GM13976 (cell line): ENCODE data around the gene DNAJC16.

ENCODE experiments used
- DNase-seq: peaks from one replicate; pipeline ENCODE4 v3.0.0; 2012; ENCODE audit warnings: low spot score
- in situ Hi-C: fragments of 300-500 bp; cut with MboI; formaldehyde crosslinking; loops from one replicate; pipeline ENCODE4 v1.12.0; 2022; ENCODE audit warnings: low sequenced_read_pairs, mixed read lengths, inconsistent platforms; ENCODE audit not compliant: unreplicated experiment
- TF ChIP-seq, protein P1 (sequence below): IDR thresholded peaks from 2 replicates; pipeline ENCODE4 v1.5.1; 2012; ENCODE audit warnings: borderline replicate concordance, mild to moderate bottlenecking; ENCODE audit not compliant: insufficient read depth; ENCODE audit errors: extremely low read depth, missing control alignments, control extremely low read depth

Gene DNAJC16

DNA sequence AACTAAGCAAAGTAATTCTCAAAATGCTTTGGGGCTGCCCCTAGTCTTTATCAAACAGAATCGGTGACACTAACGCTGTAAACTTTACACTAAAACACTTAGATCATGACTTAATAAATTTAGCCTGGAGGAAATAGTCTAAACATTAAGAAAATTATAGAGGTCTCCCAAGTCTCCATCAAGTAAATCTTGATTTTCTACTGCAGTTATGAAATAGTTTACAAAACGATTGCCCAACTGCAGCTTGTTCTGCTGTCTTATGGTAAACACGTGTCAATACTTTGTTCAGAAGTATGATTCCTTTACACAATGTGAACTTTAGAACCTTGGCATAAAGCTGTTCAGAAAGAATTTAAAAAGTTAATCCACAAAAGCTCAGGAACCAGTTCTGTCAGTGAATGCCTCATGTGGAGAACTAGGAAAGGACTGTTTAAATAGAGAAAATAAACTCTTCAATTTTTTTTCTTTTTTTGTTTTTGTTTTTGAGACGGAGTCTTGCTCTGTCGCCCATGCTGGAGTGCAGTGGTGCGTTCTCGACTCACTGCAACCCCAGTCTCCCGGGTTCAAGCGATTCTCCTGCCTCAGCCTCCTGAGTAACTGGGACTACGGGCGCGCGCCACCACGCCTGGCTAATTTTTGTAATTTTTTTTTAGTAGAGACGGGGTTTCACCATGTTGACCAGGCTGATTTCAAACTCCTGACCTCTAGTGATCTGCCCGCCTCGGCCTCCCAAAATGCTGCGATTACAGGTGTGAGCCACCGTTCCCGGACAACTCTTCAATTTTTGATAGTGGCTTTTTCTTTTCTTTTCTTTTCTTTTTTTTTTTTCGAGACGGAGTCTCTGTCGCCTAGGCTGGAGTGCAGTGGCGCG is 92.2 kb downstream of the DNAJC16 start:
- TF ChIP-seq, protein P1, sequence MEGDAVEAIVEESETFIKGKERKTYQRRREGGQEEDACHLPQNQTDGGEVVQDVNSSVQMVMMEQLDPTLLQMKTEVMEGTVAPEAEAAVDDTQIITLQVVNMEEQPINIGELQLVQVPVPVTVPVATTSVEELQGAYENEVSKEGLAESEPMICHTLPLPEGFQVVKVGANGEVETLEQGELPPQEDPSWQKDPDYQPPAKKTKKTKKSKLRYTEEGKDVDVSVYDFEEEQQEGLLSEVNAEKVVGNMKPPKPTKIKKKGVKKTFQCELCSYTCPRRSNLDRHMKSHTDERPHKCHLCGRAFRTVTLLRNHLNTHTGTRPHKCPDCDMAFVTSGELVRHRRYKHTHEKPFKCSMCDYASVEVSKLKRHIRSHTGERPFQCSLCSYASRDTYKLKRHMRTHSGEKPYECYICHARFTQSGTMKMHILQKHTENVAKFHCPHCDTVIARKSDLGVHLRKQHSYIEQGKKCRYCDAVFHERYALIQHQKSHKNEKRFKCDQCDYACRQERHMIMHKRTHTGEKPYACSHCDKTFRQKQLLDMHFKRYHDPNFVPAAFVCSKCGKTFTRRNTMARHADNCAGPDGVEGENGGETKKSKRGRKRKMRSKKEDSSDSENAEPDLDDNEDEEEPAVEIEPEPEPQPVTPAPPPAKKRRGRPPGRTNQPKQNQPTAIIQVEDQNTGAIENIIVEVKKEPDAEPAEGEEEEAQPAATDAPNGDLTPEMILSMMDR: no peak
- in situ Hi-C loops: no loop called here
- peak; percentile 33 for DNase-seq

DNA sequence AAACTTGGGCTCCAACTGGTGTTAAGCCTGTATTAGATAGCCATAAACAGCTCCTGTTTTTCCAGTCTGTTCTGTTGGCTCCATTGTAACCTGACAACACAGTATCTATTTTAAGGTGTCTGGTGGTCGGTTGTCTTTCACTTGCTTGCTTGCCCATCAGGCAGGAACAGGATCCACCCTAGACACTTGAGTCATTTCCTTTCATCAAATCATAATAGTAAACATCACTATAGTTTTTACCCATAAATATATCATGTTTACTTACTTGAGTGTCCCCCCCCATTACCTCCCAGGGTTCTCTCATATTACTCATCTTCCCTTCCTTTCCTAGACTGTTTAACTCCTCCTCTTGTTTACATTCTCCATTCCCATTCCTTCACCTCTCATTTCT is 93.5 kb downstream of the DNAJC16 start:
- in situ Hi-C loops: no loop called here
- no peak for DNase-seq
- TF ChIP-seq, protein P1: no peak

DNA sequence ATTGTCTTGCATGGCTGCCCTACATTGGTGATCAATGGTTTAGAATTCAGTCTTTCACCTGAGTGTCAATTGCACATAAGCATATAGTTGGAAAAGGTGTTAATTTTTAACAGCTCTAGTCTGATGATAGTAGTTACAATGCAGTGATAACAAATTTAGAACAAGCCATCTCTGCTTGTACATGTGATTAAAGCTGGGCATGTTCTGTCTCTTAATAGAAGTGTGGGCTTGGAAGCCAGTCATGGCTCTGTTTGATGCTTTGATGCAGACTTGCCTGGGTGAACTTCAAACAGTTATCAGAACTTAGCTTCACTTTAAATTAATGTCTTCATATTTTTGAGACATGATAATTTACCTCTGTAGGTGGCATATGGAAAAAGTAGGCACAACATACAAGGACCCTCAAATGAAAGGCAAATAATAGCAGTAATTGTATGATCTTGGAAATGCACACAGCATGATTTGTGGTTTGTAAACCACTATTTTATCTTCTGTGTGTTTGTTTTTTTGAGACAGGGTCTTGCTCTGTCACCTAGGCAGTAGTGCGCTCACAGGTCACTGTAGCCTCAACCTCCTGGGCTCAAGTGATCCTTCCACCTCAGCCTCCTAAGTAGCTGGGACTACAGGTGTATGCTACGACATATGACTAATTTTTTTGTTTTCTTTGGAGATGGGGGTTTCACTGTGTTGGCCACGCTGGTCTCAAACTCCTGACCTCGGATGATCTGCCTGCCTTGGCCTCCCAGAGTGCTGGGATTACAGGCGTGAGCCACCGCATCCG is 94.4 kb downstream of the DNAJC16 start:
- in situ Hi-C loops: no loop called here
- TF ChIP-seq, protein P1: no peak
- DNase-seq: no peak

DNA sequence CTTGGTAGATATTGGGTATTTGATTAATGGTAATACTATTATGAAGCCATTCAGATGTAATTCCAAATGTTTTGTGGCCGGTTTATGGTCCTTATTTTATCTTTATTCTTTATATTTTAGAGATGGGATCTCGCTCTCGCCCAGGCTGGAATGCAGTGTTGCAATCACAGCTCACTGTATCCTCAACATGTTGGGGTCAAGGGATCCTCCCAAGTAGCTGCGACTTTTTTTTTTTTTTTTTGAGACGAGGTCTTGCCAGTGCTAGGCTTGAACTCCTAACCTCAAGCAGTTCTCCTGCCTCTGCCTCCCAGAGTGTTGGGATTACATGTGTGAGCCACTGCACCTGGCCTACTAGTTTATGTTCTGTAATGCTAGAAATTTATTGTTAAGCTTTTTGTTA is 95.3 kb downstream of the DNAJC16 start:
- in situ Hi-C loops: no loop called here
- TF ChIP-seq, protein P1: no peak
- DNase-seq: no peak

DNA sequence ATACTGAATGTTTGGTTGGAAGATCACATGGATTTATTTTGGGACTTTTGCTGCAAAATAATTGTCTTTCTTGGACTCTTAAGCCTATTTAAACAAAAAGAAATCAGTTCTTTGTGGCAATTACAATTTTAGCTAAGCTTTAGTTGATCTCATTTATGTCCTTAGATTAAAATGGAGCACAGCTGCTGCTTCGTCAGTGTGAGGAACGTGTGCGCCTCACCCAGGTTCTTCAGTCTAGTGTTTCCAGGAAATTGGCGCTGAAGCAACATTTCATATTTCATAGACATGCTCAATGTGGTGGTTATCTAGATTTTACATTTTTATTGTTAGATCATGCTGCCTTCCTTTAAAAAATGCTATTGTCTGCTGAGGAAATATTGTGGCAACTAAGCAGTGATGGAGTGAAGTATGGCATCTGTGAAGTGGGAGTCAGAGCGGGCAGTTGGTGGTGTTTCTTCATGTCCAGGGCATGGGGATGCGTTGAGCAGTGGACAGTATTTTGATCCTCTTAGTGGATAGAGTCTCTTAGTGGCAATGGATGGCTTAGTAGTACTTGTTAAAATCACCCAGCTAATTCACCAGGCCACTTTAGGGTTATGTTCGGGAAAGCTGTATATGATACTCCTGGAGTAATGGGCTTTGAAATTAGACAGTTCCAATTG is 96.2 kb downstream of the DNAJC16 start:
- TF ChIP-seq, protein P1: no peak

DNA sequence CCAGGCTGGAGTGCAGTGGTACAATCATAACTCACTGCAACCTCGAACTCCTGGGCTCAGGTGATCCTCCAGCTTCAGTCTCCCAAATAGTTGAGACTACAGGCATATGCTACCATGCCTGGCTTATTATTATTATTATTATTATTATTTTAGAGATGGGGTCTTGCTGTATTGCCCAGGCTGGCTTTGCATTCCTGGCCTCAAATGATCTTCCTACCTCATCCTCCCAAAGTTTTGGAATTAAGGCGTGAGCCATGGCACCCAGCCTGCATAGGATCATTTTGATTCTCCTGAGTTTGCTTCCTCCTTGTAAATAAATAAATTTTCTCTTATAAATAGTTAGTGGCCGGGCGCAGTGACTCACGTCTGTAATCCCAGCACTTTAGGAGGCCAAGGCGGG is 96.8 kb downstream of the DNAJC16 start:
- in situ Hi-C loops: no loop called here

More for the DNA sequence above, 96.2 kb downstream of the DNAJC16 start:
- in situ Hi-C loops: no loop called here
- DNase-seq: no peak

More for the DNA sequence above, 96.8 kb downstream of the DNAJC16 start:
- TF ChIP-seq, protein P1: no peak
- no peak for DNase-seq
